Measurements from ENCODE around the gene PCID2. TPM values are rescaled to one million over a fixed set of nuclear protein-coding genes. Genes with fewer than 3 reads are reported as not detected.

PCID2 gene
- total RNA-seq, 1 experiment from 2014 or later, result 63.4 TPM

DNA sequence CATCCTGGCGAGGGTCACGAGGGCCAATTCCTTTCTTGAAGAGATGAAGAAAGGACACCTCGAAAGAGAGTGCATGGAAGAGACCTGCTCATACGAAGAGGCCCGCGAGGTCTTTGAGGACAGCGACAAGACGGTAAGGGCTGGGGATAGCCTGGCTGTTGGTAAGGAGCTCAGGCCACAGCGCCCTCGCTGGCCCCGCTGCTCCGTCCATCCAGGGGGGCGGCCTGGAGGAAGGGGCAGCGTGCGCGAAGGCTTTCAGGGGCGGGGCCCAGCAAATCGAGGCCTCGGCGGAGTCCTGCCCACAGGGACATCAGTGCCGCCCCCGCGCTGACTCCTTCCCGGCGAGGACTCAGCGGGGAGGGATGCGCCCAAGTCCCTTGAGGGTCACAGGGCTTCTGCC is 79.0 kb downstream of the PCID2 start:
- no peak overlapping the region for H3K27ac Mint-ChIP-seq (ENCODE audit: low read depth, unreplicated experiment)
- TF ChIP-seq, protein P1, sequence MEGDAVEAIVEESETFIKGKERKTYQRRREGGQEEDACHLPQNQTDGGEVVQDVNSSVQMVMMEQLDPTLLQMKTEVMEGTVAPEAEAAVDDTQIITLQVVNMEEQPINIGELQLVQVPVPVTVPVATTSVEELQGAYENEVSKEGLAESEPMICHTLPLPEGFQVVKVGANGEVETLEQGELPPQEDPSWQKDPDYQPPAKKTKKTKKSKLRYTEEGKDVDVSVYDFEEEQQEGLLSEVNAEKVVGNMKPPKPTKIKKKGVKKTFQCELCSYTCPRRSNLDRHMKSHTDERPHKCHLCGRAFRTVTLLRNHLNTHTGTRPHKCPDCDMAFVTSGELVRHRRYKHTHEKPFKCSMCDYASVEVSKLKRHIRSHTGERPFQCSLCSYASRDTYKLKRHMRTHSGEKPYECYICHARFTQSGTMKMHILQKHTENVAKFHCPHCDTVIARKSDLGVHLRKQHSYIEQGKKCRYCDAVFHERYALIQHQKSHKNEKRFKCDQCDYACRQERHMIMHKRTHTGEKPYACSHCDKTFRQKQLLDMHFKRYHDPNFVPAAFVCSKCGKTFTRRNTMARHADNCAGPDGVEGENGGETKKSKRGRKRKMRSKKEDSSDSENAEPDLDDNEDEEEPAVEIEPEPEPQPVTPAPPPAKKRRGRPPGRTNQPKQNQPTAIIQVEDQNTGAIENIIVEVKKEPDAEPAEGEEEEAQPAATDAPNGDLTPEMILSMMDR (IDR thresholded peaks at IDR 0.05; ENCODE audit: unreplicated experiment), result no peak
- ChIA-PET CTCF (no interaction called here), POLR2A (no interaction called here)
- no peaks in the 10 kb centered on the region for H3K36me3 Mint-ChIP-seq (ENCODE audit: insufficient read depth, unreplicated experiment)
- no TSS peak for BruUV-seq (replicated peaks)
- H3K4me3 Mint-ChIP-seq (ENCODE audit: unreplicated experiment), result no peak overlapping the region
- peaks cover 62% of the 10 kb centered on the region for H3K27me3 Mint-ChIP-seq (ENCODE audit: insufficient read depth, unreplicated experiment)
- DNase-seq (ENCODE audit: unreplicated experiment), result no peak
- intact Hi-C loops (cut with micrococcal nuclease), result no loop called here
- H3K4me1 Mint-ChIP-seq (ENCODE audit: insufficient read depth, unreplicated experiment), result no peaks in the 10 kb centered on the region
- no peaks in the 10 kb centered on the region for H3K9me3 Mint-ChIP-seq (ENCODE audit: unreplicated experiment)

Other genes starting within 250 kb of the PCID2 start
- not detected in 2 replicates for gene MCF2L, start 239.5 kb downstream of the PCID2 start, total RNA-seq (2022)
- gene F7, start 102.9 kb downstream of the PCID2 start, total RNA-seq (2022), result not detected in 2 replicates
- gene F10, start 85.9 kb downstream of the PCID2 start, total RNA-seq (2022), result not detected in 2 replicates
- gene PROZ, start 50.0 kb downstream of the PCID2 start, total RNA-seq (2022), result not detected in 2 replicates
- gene CUL4A, start 944 bp upstream of the PCID2 start, total RNA-seq (2022), result 74.7 and 85.9 TPM in 2 replicates
- gene LAMP1, start 88.6 kb upstream of the PCID2 start, total RNA-seq (2022), result 141 and 150 TPM in 2 replicates
- gene GRTP1, start 155.5 kb upstream of the PCID2 start, total RNA-seq (2022), result 2.4 and 3.5 TPM in 2 replicates
- 2.6 and 4.3 TPM in 2 replicates for gene ADPRHL1, start 244.8 kb upstream of the PCID2 start, total RNA-seq (2022)

Data from MCF 10A (cell line).